ENCODE data around the gene RAD51B.

Gene RAD51B

DNA sequence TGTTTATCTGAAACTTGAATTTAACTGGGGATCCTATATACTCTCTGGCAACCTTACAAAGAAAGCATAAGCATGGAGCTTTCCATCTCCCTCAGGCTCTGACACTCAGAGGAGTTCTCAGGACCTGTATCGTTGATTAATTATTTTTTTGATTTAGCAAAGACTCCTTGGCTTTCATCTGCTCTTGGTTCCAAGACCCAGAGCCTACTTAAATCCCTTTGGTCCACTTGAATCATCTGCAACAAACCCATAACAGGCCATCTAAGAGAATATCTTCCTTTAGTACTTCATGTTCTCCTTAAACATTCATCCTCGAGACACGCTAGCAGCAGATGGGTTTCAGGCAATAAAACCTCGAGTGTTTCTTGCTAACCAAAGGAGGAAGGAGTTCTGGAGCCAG is 887.9 kb downstream of the RAD51B start:
- Histone ChIP-seq H3K36me3 (ENCODE audit: control insufficient read depth, insufficient read depth, low read length) (no peaks in the 10 kb centered on the region), H3K27me3 (replicated peaks; ENCODE audit: control insufficient read depth, insufficient read depth, low read length) (no peaks in the 10 kb centered on the region), H3K4me3 (replicated peaks; ENCODE audit: low read depth, low read length) (no peak overlapping the region)
- DNase-seq (ENCODE audit: extremely low read depth, insufficient read length): no peak
- TF ChIP-seq, protein P1, sequence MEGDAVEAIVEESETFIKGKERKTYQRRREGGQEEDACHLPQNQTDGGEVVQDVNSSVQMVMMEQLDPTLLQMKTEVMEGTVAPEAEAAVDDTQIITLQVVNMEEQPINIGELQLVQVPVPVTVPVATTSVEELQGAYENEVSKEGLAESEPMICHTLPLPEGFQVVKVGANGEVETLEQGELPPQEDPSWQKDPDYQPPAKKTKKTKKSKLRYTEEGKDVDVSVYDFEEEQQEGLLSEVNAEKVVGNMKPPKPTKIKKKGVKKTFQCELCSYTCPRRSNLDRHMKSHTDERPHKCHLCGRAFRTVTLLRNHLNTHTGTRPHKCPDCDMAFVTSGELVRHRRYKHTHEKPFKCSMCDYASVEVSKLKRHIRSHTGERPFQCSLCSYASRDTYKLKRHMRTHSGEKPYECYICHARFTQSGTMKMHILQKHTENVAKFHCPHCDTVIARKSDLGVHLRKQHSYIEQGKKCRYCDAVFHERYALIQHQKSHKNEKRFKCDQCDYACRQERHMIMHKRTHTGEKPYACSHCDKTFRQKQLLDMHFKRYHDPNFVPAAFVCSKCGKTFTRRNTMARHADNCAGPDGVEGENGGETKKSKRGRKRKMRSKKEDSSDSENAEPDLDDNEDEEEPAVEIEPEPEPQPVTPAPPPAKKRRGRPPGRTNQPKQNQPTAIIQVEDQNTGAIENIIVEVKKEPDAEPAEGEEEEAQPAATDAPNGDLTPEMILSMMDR (IDR thresholded peaks at IDR 0.05; ENCODE audit: insufficient read depth, low read length, poor library complexity, severe bottlenecking): no peak

DNA sequence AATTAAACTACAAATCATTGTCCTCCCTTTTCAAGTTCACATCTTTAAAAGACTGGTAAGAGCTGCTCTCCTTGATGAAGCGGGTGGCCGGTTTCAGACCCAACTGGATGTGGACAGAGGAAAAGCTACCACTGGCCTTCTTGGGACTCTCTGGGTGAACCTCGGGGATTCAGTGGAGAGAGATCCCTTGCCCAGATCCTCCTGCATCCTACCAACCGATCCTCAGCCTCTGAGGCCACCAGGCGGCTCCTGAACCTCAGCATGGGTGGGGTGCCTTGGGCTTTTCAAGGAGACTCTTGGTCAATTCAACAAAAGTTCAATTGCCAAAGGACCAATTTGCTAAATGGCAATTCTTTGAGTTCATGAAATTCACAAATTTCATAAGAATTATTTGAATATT is 888.8 kb downstream of the RAD51B start:
- TF ChIP-seq, protein P1 (IDR thresholded peaks at IDR 0.05; ENCODE audit: insufficient read depth, low read length, poor library complexity, severe bottlenecking): no peak
- DNase-seq (ENCODE audit: extremely low read depth, insufficient read length): no peak
- H3K4me3 ChIP-seq (replicated peaks; ENCODE audit: low read depth, low read length): no peak overlapping the region
- no peaks in the 10 kb centered on the region for H3K27me3 ChIP-seq (replicated peaks; ENCODE audit: control insufficient read depth, insufficient read depth, low read length)
- no peaks in the 10 kb centered on the region for H3K36me3 ChIP-seq (ENCODE audit: control insufficient read depth, insufficient read depth, low read length)

DNA sequence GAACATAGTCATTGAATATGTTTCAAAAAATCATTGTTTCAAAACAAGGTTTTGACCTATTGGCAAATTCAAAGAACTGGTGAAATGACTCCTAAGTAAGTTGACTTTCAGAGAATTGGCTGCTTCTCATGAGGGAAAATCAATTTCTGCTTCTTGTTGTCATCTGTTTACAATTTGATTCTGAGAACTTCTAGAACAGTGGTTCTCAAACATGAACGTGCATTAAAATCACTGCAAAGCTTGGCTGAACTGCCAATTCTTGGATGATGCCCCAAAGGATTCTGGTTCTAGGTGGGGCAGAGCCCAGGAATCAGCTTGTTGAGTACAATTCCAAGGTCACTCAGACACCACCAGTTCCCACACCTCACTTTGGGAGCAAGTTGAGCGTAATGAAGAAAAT is 889.4 kb downstream of the RAD51B start:
- H3K27me3 ChIP-seq (replicated peaks; ENCODE audit: control insufficient read depth, insufficient read depth, low read length): no peaks in the 10 kb centered on the region
- DNase-seq (ENCODE audit: extremely low read depth, insufficient read length): no peak
- no peak overlapping the region for H3K4me3 ChIP-seq (replicated peaks; ENCODE audit: low read depth, low read length)
- H3K36me3 ChIP-seq (ENCODE audit: control insufficient read depth, insufficient read depth, low read length): no peaks in the 10 kb centered on the region
- TF ChIP-seq, protein P1 (IDR thresholded peaks at IDR 0.05; ENCODE audit: insufficient read depth, low read length, poor library complexity, severe bottlenecking): no peak

DNA sequence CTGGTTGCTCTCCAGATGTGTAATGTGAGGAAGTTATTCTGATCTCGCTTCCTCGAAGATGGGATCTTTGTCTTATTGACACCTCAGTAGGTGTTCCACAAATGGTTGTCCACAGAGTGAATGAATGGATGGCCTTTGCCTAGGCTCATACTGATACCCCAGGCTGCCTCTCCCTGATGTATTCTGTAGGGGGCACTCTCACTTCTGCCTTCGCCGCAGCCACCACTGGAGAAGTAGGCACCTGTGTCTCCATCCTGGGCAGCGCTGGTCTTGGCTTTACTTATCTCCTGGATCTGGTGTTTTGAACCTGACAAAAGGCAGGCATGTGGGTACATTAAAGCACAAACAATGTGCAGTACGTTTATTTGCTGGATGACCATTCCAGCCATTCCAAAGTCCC is 891.2 kb downstream of the RAD51B start:
- Histone ChIP-seq H3K36me3 (ENCODE audit: control insufficient read depth, insufficient read depth, low read length) (no peaks in the 10 kb centered on the region), H3K4me3 (replicated peaks; ENCODE audit: low read depth, low read length) (no peak overlapping the region), H3K27me3 (replicated peaks; ENCODE audit: control insufficient read depth, insufficient read depth, low read length) (no peaks in the 10 kb centered on the region)
- DNase-seq (ENCODE audit: extremely low read depth, insufficient read length): no peak
- TF ChIP-seq, protein P1 (IDR thresholded peaks at IDR 0.05; ENCODE audit: insufficient read depth, low read length, poor library complexity, severe bottlenecking): no peak

DNA sequence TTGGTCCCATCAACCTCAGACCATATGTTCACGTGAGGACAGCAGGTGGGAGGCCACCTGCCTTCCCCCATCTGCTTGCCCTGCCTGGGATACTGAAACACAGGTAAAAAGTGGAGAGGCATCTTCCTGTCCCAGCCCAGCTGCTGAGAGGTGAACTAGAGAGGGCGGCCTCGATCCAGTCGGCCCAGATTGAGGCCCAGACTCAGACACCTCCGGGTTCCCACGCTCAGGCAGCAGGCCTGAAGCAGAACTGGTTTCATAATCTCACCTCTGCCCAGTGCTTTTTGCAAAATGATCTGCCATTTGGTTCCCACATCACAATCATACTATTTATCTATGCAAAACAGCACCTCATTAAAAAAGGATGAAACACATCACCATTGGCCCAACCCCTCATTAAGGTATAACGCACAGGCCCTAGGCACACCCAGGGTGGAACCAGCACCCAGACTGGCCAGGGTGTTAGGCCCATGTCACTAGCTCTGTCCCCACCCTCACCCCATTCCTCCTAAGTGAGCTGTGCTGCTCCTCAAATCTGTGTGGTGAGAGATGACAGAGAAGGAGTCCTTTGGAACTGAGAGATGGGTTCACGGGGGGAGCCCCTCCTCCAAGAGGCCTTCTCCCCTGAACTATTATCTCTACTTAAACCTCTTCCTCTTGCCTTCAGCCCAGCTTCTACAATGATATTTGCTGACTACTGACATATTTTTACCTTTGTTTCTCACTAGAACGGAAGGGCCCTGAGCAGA is 892.2 kb downstream of the RAD51B start:
- TF ChIP-seq, protein P1 (IDR thresholded peaks at IDR 0.05; ENCODE audit: insufficient read depth, low read length, poor library complexity, severe bottlenecking): no peak
- no peaks in the 10 kb centered on the region for H3K27me3 ChIP-seq (replicated peaks; ENCODE audit: control insufficient read depth, insufficient read depth, low read length)
- no peaks in the 10 kb centered on the region for H3K36me3 ChIP-seq (ENCODE audit: control insufficient read depth, insufficient read depth, low read length)
- no peak for DNase-seq (ENCODE audit: extremely low read depth, insufficient read length)
- no peak overlapping the region for H3K4me3 ChIP-seq (replicated peaks; ENCODE audit: low read depth, low read length)
